Activated naive CD8-positive, alpha-beta T cell treated with anti-CD3 and anti-CD28 coated beads for 36 hours (primary cell): ENCODE results near the gene PRDX2. TPM values are rescaled to one million over a fixed set of nuclear protein-coding genes. Genes with fewer than 3 reads are reported as not detected.
A peak's percentile ranks its signal among the peaks of the same experiment; 100 is the strongest.
"Not testable (repeated sequence)": the region's sequence is repeated elsewhere in the genome, so short reads cannot be mapped to it uniquely, and the experiment has no call there.

Experiments
- DNase-seq: peaks from one replicate; pipeline ENCODE4 v3.0.0; 2021
- H3K27ac Mint-ChIP-seq: one replicate; pipeline ENCODE4 v1.8.0; 2022; ENCODE audit warnings: mild to moderate bottlenecking, moderate library complexity, mixed read lengths
- H3K27me3 Mint-ChIP-seq: one replicate; pipeline ENCODE4 v1.8.0; 2022; ENCODE audit warnings: mild to moderate bottlenecking, mixed read lengths
- H3K36me3 Mint-ChIP-seq: one replicate; pipeline ENCODE4 v1.8.0; 2021; ENCODE audit warnings: mild to moderate bottlenecking, mixed read lengths
- H3K4me1 Mint-ChIP-seq: one replicate; pipeline ENCODE4 v1.8.0; 2021; ENCODE audit warnings: mixed read lengths
- H3K4me3 Mint-ChIP-seq: one replicate; pipeline ENCODE4 v1.8.0; 2022; ENCODE audit warnings: mild to moderate bottlenecking, moderate library complexity, mixed read lengths
- H3K9me3 Mint-ChIP-seq: one replicate; pipeline ENCODE4 v1.8.0; 2022; ENCODE audit warnings: mixed read lengths
- total RNA-seq, 2 experiments: library from RNA; stranded (reverse); gene quantifications; one replicate each; pipeline ENCODE4 v1.2.3, GENCODE V29; 2021

Gene PRDX2
- total RNA-seq, 2 experiments from 2014 or later: 238 to 241 TPM

- peak; percentile 32 for DNase-seq
- peaks cover 19% of the 10 kb centered on the region for H3K4me1 Mint-ChIP-seq
These were observed 33.6 kb upstream of the PRDX2 start for GRCh38 chr19:12834976-12835757.

GRCh38 chr19:12834566-12834943, 33.0 kb upstream of the PRDX2 start, which contains the start of gene RTBDN:
Gene RTBDN, minus strand, starts transcription at chr19:12834579. Its CDS starts 4,600 bp downstream, at chr19:12829979.
- Mint-ChIP-seq H3K36me3 (no peaks in the 10 kb centered on the region), H3K4me1 (peaks cover 19% of the 10 kb centered on the region), H3K4me3 (peak within 1 kb of the TSS; percentile 58), H3K9me3 (no peaks in the 10 kb centered on the region), H3K27me3 (peaks cover 91% of the 10 kb centered on the region), H3K27ac (no peak within 1 kb of the TSS)
- DNase-seq: no peak

More at GRCh38 chr19:12834976-12835757, 33.6 kb upstream of the PRDX2 start:
- Mint-ChIP-seq H3K4me3 (no peak overlapping the region), H3K9me3 (no peaks in the 10 kb centered on the region), H3K27me3 (peaks cover 91% of the 10 kb centered on the region), H3K27ac (no peak overlapping the region), H3K36me3 (no peaks in the 10 kb centered on the region)

GRCh38 chr19:12833738-12834565, 32.4 kb upstream of the PRDX2 start:
- peaks cover 91% of the 10 kb centered on the region for H3K27me3 Mint-ChIP-seq
- H3K27ac Mint-ChIP-seq: no peak overlapping the region
- H3K4me3 Mint-ChIP-seq: peak overlapping the region; percentile 58
- peak; percentile 33 for DNase-seq
- H3K36me3 Mint-ChIP-seq: no peaks in the 10 kb centered on the region
- H3K4me1 Mint-ChIP-seq: peaks cover 16% of the 10 kb centered on the region
- no peaks in the 10 kb centered on the region for H3K9me3 Mint-ChIP-seq

GRCh38 chr19:12833418-12833737, 31.8 kb upstream of the PRDX2 start:
- DNase-seq: no peak
- Mint-ChIP-seq H3K9me3 (no peaks in the 10 kb centered on the region), H3K4me1 (peaks cover 19% of the 10 kb centered on the region), H3K27me3 (peaks cover 91% of the 10 kb centered on the region), H3K27ac (no peak overlapping the region), H3K36me3 (no peaks in the 10 kb centered on the region), H3K4me3 (no peak overlapping the region)

GRCh38 chr19:12828494-12828893, 26.9 kb upstream of the PRDX2 start:
- DNase-seq: peak; percentile 52
- peaks cover 1% of the 10 kb centered on the region for H3K36me3 Mint-ChIP-seq
- no peaks in the 10 kb centered on the region for H3K9me3 Mint-ChIP-seq
- H3K4me1 Mint-ChIP-seq: peaks cover 17% of the 10 kb centered on the region
- H3K4me3 Mint-ChIP-seq: no peak overlapping the region
- no peak overlapping the region for H3K27ac Mint-ChIP-seq
- H3K27me3 Mint-ChIP-seq: peaks cover 87% of the 10 kb centered on the region

GRCh38 chr19:12825254-12826131, 23.9 kb upstream of the PRDX2 start:
- no peak overlapping the region for H3K4me3 Mint-ChIP-seq
- H3K36me3 Mint-ChIP-seq: peaks cover 5% of the 10 kb centered on the region
- no peak for DNase-seq

GRCh38 chr19:12821761-12822160, 20.2 kb upstream of the PRDX2 start:
- Mint-ChIP-seq H3K9me3 (peaks cover 3% of the 10 kb centered on the region), H3K36me3 (peaks cover 5% of the 10 kb centered on the region), H3K4me1 (peaks cover 8% of the 10 kb centered on the region), H3K4me3 (no peak overlapping the region), H3K27me3 (peaks cover 20% of the 10 kb centered on the region), H3K27ac (no peak overlapping the region)
- DNase-seq: no peak

More at GRCh38 chr19:12825254-12826131, 23.9 kb upstream of the PRDX2 start:
- Mint-ChIP-seq H3K9me3 (peaks cover 3% of the 10 kb centered on the region), H3K27ac (peak overlapping the region; percentile 15), H3K27me3 (peaks cover 57% of the 10 kb centered on the region), H3K4me1 (peaks cover 10% of the 10 kb centered on the region)

GRCh38 chr19:12817810-12818209, 16.2 kb upstream of the PRDX2 start:
- DNase-seq, H3K27ac Mint-ChIP-seq, H3K4me1 Mint-ChIP-seq, H3K9me3 Mint-ChIP-seq, H3K27me3 Mint-ChIP-seq, H3K4me3 Mint-ChIP-seq: not testable (repeated sequence)
- peaks cover 14% of the 10 kb centered on the region for H3K36me3 Mint-ChIP-seq

GRCh38 chr19:12817188-12817587, 15.6 kb upstream of the PRDX2 start:
- not testable (repeated sequence) for H3K4me1 Mint-ChIP-seq, H3K27ac Mint-ChIP-seq, DNase-seq, H3K27me3 Mint-ChIP-seq, H3K4me3 Mint-ChIP-seq, H3K9me3 Mint-ChIP-seq
- peaks cover 15% of the 10 kb centered on the region for H3K36me3 Mint-ChIP-seq

- Mint-ChIP-seq H3K9me3 (no peaks in the 10 kb centered on the region), H3K27ac (no peak overlapping the region), H3K4me1 (no peaks in the 10 kb centered on the region), H3K4me3 (no peak overlapping the region), H3K36me3 (peaks cover 11% of the 10 kb centered on the region), H3K27me3 (no peaks in the 10 kb centered on the region)
- no peak for DNase-seq
These were observed 13.5 kb upstream of the PRDX2 start for GRCh38 chr19:12815088-12815487.

GRCh38 chr19:12806242-12807081, 4.9 kb upstream of the PRDX2 start, which contains the start of gene RNASEH2A:
Gene RNASEH2A, plus strand, starts transcription at chr19:12806584. Its CDS starts 90 bp downstream, at chr19:12806674.
- Mint-ChIP-seq H3K4me1 (peaks cover 11% of the 10 kb centered on the region), H3K27me3 (no peaks in the 10 kb centered on the region), H3K36me3 (peaks cover 11% of the 10 kb centered on the region), H3K9me3 (no peaks in the 10 kb centered on the region), H3K4me3 (peak within 1 kb of the TSS; percentile 94), H3K27ac (peak within 1 kb of the TSS; percentile 87)
- DNase-seq: peak; percentile 92

- Mint-ChIP-seq H3K36me3 (peaks cover 19% of the 10 kb centered on the region), H3K27me3 (no peaks in the 10 kb centered on the region), H3K27ac (no peak overlapping the region), H3K4me1 (peaks cover 18% of the 10 kb centered on the region), H3K4me3 (no peak overlapping the region), H3K9me3 (no peaks in the 10 kb centered on the region)
- DNase-seq: no peak
These were observed 2.5 kb upstream of the PRDX2 start for GRCh38 chr19:12804051-12804450.

- DNase-seq: no peak
- Mint-ChIP-seq H3K4me1 (peaks cover 18% of the 10 kb centered on the region), H3K36me3 (peaks cover 14% of the 10 kb centered on the region), H3K9me3 (no peaks in the 10 kb centered on the region), H3K27ac (no peak overlapping the region), H3K4me3 (peak overlapping the region; percentile 91), H3K27me3 (no peaks in the 10 kb centered on the region)
These were observed 887 bp upstream of the PRDX2 start for GRCh38 chr19:12802267-12803106.
